B cell (primary cell): Measurements from ENCODE around the gene ATP10B. TPM values are rescaled to one million over a fixed set of nuclear protein-coding genes. Genes with fewer than 3 reads are reported as not detected.

ENCODE experiments used
- ATAC-seq: fragments of 200-7000 bp; cut with Tn5 transposase; one replicate; pipeline ENCODE4 v1.10.0; 2021; ENCODE audit warnings: low read depth, mild to moderate bottlenecking, moderate number of reproducible peaks, moderate library complexity
- CTCF ChIA-PET: fragments of 350-600 bp; sonication (Branson Sonifier 250); formaldehyde crosslinking; loops from one replicate; lab custom pipeline; 2021; ENCODE audit warnings: antibody characterized with exemption, inconsistent platforms; lab: Charles Lee
- POLR2A ChIA-PET: fragments of 350-600 bp; sonication (Branson Sonifier 250); formaldehyde crosslinking; loops from one replicate; lab custom pipeline; 2021; ENCODE audit warnings: antibody characterized with exemption; lab: Charles Lee
- DNase-seq: peaks from one replicate; pipeline ENCODE4 v3.0.0; 2013
- H2AFZ ChIP-seq: 2 replicates; pipeline ENCODE4 v1.6.1; 2012; ENCODE audit warnings: mild to moderate bottlenecking, low read depth, low read length; ENCODE audit not compliant: insufficient read depth, poor library complexity, severe bottlenecking
- H3K27ac ChIP-seq, 2 donors: 1 replicate in 1 of 2; 2 replicates in 1 of 2; pipeline ENCODE4 v1.5.1; 2012 to 2013; ENCODE audit warnings: low read length in 2 of 2, mild to moderate bottlenecking in 2 of 2, moderate library complexity in 1 of 2
- H3K27me3 ChIP-seq, 4 experiments: fragments of 200-600 bp in 1 of 4; sonication (generic) in 1 of 4; replicated peaks in 1 of 4; 1 replicate in 2 of 4; 2 replicates in 2 of 4; pipeline versions ENCODE4 v1.6.1 to v1.7.0; 2013 to 2016; ENCODE audit warnings: low read length in 3 of 4, mild to moderate bottlenecking in 2 of 4, mixed read lengths in 1 of 4, moderate library complexity in 1 of 4; ENCODE audit not compliant: insufficient read depth in 4 of 4, control insufficient read depth in 3 of 4; ENCODE audit errors: control extremely low read depth in 1 of 4
- H3K36me3 ChIP-seq, 2 experiments: replicated peaks in 1 of 2; 1 replicate in 1 of 2; 2 replicates in 1 of 2; pipeline versions ENCODE4 v1.6.1 to v1.7.1; 2013; ENCODE audit warnings: low read length in 1 of 2; ENCODE audit not compliant: insufficient read depth in 2 of 2, control insufficient read depth in 1 of 2; ENCODE audit errors: control extremely low read depth in 1 of 2, extremely low read depth in 1 of 2
- H3K4me1 ChIP-seq, 2 donors: fragments of 200-600 bp in 1 of 2; sonication (generic) in 1 of 2; 1 replicate in 1 of 2; 2 replicates in 1 of 2; pipeline versions ENCODE4 v1.5.1 to v1.6.1; 2013 to 2017; ENCODE audit warnings: low read length in 2 of 2; ENCODE audit not compliant: control insufficient read depth in 2 of 2, insufficient read depth in 2 of 2
- H3K4me2 ChIP-seq: replicated peaks from 2 replicates; pipeline ENCODE3; 2012; ENCODE audit warnings: mild to moderate bottlenecking, low read depth, low read length; ENCODE audit not compliant: poor library complexity, severe bottlenecking
- H3K4me3 ChIP-seq, 5 experiments: fragments of 200-600 bp in 1 of 5; sonication (generic) in 1 of 5; 1 replicate in 3 of 5; 2 replicates in 2 of 5; pipeline versions ENCODE4 v1.5.1 to v1.7.0; 2011 to 2016; ENCODE audit warnings: low read length in 4 of 5, mild to moderate bottlenecking in 4 of 5, low read depth in 2 of 5, control low read depth in 1 of 5, moderate library complexity in 1 of 5; ENCODE audit not compliant: insufficient read depth in 1 of 5; ENCODE audit errors: control extremely low read depth in 1 of 5, extremely low read depth in 1 of 5
- H3K79me2 ChIP-seq: fragments of 200-600 bp; sonication (generic); one replicate; pipeline ENCODE4 v1.6.0; 2016; ENCODE audit warnings: low read length; ENCODE audit not compliant: control insufficient read depth, insufficient read depth
- H3K9ac ChIP-seq: fragments of 200-600 bp; sonication (generic); 2 replicates; pipeline ENCODE4 v1.6.1; 2017; ENCODE audit warnings: mild to moderate bottlenecking, low read length, moderate library complexity
- H3K9me3 ChIP-seq, 3 donors: one replicate each; pipeline versions ENCODE4 v1.6.1 to v1.7.1; 2013; ENCODE audit warnings: low read length in 2 of 3; ENCODE audit not compliant: control insufficient read depth in 2 of 3, insufficient read depth in 1 of 3; ENCODE audit errors: control extremely low read depth in 1 of 3
- H4K20me1 ChIP-seq: 2 replicates; pipeline ENCODE4 v1.6.0; 2012; ENCODE audit warnings: mild to moderate bottlenecking, low read length; ENCODE audit not compliant: insufficient read depth, control insufficient read depth, poor library complexity, severe bottlenecking
- H3K27ac Mint-ChIP-seq: one replicate; pipeline ENCODE4 v1.8.0; 2021; ENCODE audit warnings: mixed read lengths
- H3K27me3 Mint-ChIP-seq: one replicate; pipeline ENCODE4 v1.8.0; 2021; ENCODE audit warnings: mixed read lengths
- H3K4me1 Mint-ChIP-seq: one replicate; pipeline ENCODE4 v1.8.0; 2021; ENCODE audit warnings: mixed read lengths
- H3K4me3 Mint-ChIP-seq: one replicate; pipeline ENCODE4 v1.8.0; 2021; ENCODE audit warnings: mixed read lengths
- H3K9me3 Mint-ChIP-seq: one replicate; pipeline ENCODE4 v1.8.0; 2022; ENCODE audit warnings: mixed read lengths; ENCODE audit not compliant: insufficient read depth
- CTCF ChIP-seq: fragments of 200-600 bp; IDR thresholded peaks from one replicate; pipeline ENCODE4 v1.8.0; 2022; ENCODE audit warnings: antibody characterized with exemption, mild to moderate bottlenecking
- EZH2 ChIP-seq: IDR thresholded peaks from 2 replicates; pipeline ENCODE4 v1.6.1; 2012; ENCODE audit warnings: borderline replicate concordance, low read depth, mild to moderate bottlenecking, moderate library complexity, low read length; ENCODE audit not compliant: insufficient read depth, poor library complexity, severe bottlenecking
- WGBS: methylation state at CpG from one replicate; pipeline ENCODE4 v1.1.5; 2013; ENCODE audit warnings: missing lambda C conversion rate; ENCODE audit not compliant: insufficient coverage; 5-methylcytosine and 5-hydroxymethylcytosine counted together
- intact Hi-C: fragments of 100-400 bp; cut with micrococcal nuclease; formaldehyde crosslinking; loops from one replicate; pipeline ENCODE4 v1.10.0; 2022
- polyA plus RNA-seq: library from polyadenylated mRNA; depleted of rRNA; stranded (reverse); fragments of >200 nt; gene quantifications from 2 replicates; pipeline ENCODE4 v1.2.3, GENCODE V29; 2012
- total RNA-seq, 2 donors: library from RNA; stranded (reverse); fragments of 120-200 nt in 1 of 2; gene quantifications; 1 replicate in 1 of 2; 2 replicates in 1 of 2; pipeline versions ENCODE4 v1.2.3 to v1.2.4, GENCODE V29; 2013 to 2022

Gene ATP10B
- total and polyA plus RNA-seq, 2 donors (not counting 1 experiment from before 2014, with no cell fraction given): not detected

- H3K9me3 ChIP-seq: no peaks in the 10 kb centered on the region
- no peak overlapping the region for H3K4me3 ChIP-seq
- no peak overlapping the region for H3K27ac ChIP-seq
- ChIA-PET CTCF (no interaction called here), POLR2A (no interaction called here)
- Mint-ChIP-seq H3K27me3 (no peaks in the 10 kb centered on the region), H3K4me1 (no peaks in the 10 kb centered on the region), H3K4me3 (no peak overlapping the region), H3K9me3 (no peaks in the 10 kb centered on the region), H3K27ac (no peak overlapping the region)
- H3K79me2 ChIP-seq: no peaks in the 10 kb centered on the region
- H3K9ac ChIP-seq: no peak overlapping the region
- H2AFZ ChIP-seq: no peak overlapping the region
- TF ChIP-seq CTCF: no peak
- no peak for TF ChIP-seq EZH2
- no peak for DNase-seq
- WGBS: no CpG with 5 or more reads among the region's 1 CpG
- H3K4me1 ChIP-seq: no peaks in the 10 kb centered on the region
- ATAC-seq: no peak
- H4K20me1 ChIP-seq: no peaks in the 10 kb centered on the region
- no peaks in the 10 kb centered on the region for H3K27me3 ChIP-seq
- H3K36me3 ChIP-seq: no peaks in the 10 kb centered on the region
- intact Hi-C loops: no loop called here
- no peak overlapping the region for H3K4me2 ChIP-seq
Measured at GRCh38 chr5:160601046-160601445, 251.0 kb downstream of the ATP10B start.

GRCh38 chr5:160573318-160573717 lies 278.7 kb downstream of the ATP10B start:
- ChIA-PET POLR2A (no interaction called here), CTCF (no interaction called here)
- no peak for TF ChIP-seq CTCF
- no peak for TF ChIP-seq EZH2
- Histone ChIP-seq H3K9ac (no peak overlapping the region), H3K36me3 (no peaks in the 10 kb centered on the region), H3K4me1 (no peaks in the 10 kb centered on the region), H3K4me3 (no peak overlapping the region), H3K9me3 (no peaks in the 10 kb centered on the region), H3K79me2 (no peaks in the 10 kb centered on the region), H2AFZ (no peak overlapping the region), H3K27me3 (no peaks in the 10 kb centered on the region), H3K27ac (no peak overlapping the region), H3K4me2 (no peak overlapping the region), H4K20me1 (no peaks in the 10 kb centered on the region)
- 100% methylated on average over 2 of the region's 3 CpGs for WGBS
- intact Hi-C loops: no loop called here
- H3K4me3 Mint-ChIP-seq: no peak overlapping the region
- no peak overlapping the region for H3K27ac Mint-ChIP-seq
- ATAC-seq (no peak), DNase-seq (no peak)
- no peaks in the 10 kb centered on the region for H3K4me1 Mint-ChIP-seq
- peaks cover 2% of the 10 kb centered on the region for H3K9me3 Mint-ChIP-seq
- H3K27me3 Mint-ChIP-seq: peaks cover 4% of the 10 kb centered on the region
